HepG2 (cell line): ENCODE data around the gene SIKE1. TPM values are rescaled to one million over a fixed set of nuclear protein-coding genes. Genes with fewer than 3 reads are reported as not detected.

Source experiments
- ATAC-seq: fragments of 200-7000 bp; cut with Tn5 transposase; 3 replicates; pipeline ENCODE4 v1.9.1; 2020; ENCODE audit warnings: mild to moderate bottlenecking, moderate library complexity
- BruUV-seq: library from RNA; stranded (reverse); fragments of 400-500 nt; replicated peaks from 2 replicates; lab custom pipeline; 2021; lab: Mats Ljungman, UMichigan
- CTCF ChIA-PET: fragments of 300-600 bp; formaldehyde crosslinking; extraction: SDS; loops from one replicate; lab custom pipeline; 2021; ENCODE audit warnings: low total read pairs, inconsistent platforms, low intra/inter-chr PET ratio; lab: Yijun Ruan, JAX
- POLR2A ChIA-PET: fragments of 350-600 bp; sonication (Branson Sonifier 250); formaldehyde crosslinking; loops from one replicate; lab custom pipeline; 2020; ENCODE audit warnings: antibody characterized with exemption, inconsistent platforms; lab: Yijun Ruan, JAX
- DNase-seq: peaks from one replicate; pipeline ENCODE4 v3.0.0-alpha.2; 2015; ENCODE audit warnings: low spot score
- FAIRE-seq: peaks from 3 replicates; lab custom pipeline; 2011; peaks lifted over from hg19 to GRCh38; lab: Jason Lieb, UNC
- H2AFZ ChIP-seq: one replicate; pipeline ENCODE4 v1.6.1; 2011; ENCODE audit warnings: low read length, inconsistent platforms
- H3K27ac ChIP-seq: fragments of 300-600 bp; 3 replicates; pipeline ENCODE4 v1.8.0; 2011; ENCODE audit warnings: mixed run types, mild to moderate bottlenecking, mixed read lengths, low read length, inconsistent platforms; ENCODE audit not compliant: insufficient read depth; ENCODE audit errors: extremely low read length
- H3K27me3 ChIP-seq, 2 experiments: fragments of 200-600 bp in 1 of 2; 2 replicates in 1 of 2; 3 replicates in 1 of 2; pipeline versions ENCODE4 v1.6.0 to v1.8.0; 2011; ENCODE audit warnings: low read length in 2 of 2, mild to moderate bottlenecking in 2 of 2, moderate library complexity in 2 of 2, inconsistent platforms in 1 of 2; ENCODE audit not compliant: insufficient read depth in 2 of 2, control insufficient read depth in 1 of 2
- H3K36me3 ChIP-seq, 2 experiments: fragments of 200-600 bp in 1 of 2; replicated peaks in 1 of 2; 2 replicates in 1 of 2; 3 replicates in 1 of 2; pipeline versions ENCODE4 v1.5.1 to v1.8.0; 2011; ENCODE audit warnings: low read length in 2 of 2, inconsistent platforms in 1 of 2; ENCODE audit not compliant: insufficient read depth in 2 of 2, control insufficient read depth in 1 of 2
- H3K4me1 ChIP-seq: 2 replicates; pipeline ENCODE4 v1.5.1; 2012; ENCODE audit warnings: low read length, inconsistent platforms; ENCODE audit not compliant: insufficient read depth
- H3K4me2 ChIP-seq: 2 replicates; pipeline ENCODE4 v1.6.0; 2011; ENCODE audit warnings: low read depth, low read length, inconsistent platforms
- H3K4me3 ChIP-seq, 3 experiments: fragments of 200-600 bp in 1 of 3; sonication (generic), shearing (Covaris generic) in 1 of 3; replicated peaks in 1 of 3; 2 replicates each; pipeline ENCODE4 v1.5.1; 2011 to 2016; ENCODE audit warnings: low read length in 3 of 3, inconsistent platforms in 2 of 3, low read depth in 2 of 3, mild to moderate bottlenecking in 2 of 3, control low read depth in 1 of 3, mixed read lengths in 1 of 3; ENCODE audit not compliant: insufficient read depth in 1 of 3
- H3K79me2 ChIP-seq: one replicate; pipeline ENCODE4 v1.6.1; 2011; ENCODE audit warnings: low read length, inconsistent platforms; ENCODE audit not compliant: insufficient read depth
- H3K9ac ChIP-seq: 2 replicates; pipeline ENCODE4 v1.6.0; 2011; ENCODE audit warnings: mild to moderate bottlenecking, low read depth, low read length, inconsistent platforms; ENCODE audit not compliant: insufficient read depth
- H3K9me3 ChIP-seq: 2 replicates; pipeline ENCODE4 v1.5.1; 2012; ENCODE audit warnings: mild to moderate bottlenecking, low read length
- H4K20me1 ChIP-seq: 2 replicates; pipeline ENCODE4 v1.6.0; 2011; ENCODE audit warnings: inconsistent platforms, mild to moderate bottlenecking, low read length, moderate library complexity; ENCODE audit not compliant: insufficient read depth
- CEBPB ChIP-seq: IDR thresholded peaks from 2 replicates; pipeline ENCODE4 v1.6.1; 2011; ENCODE audit warnings: low read depth, low read length, improper control_type of control experiment, borderline replicate concordance
- TMF1 ChIP-seq: sonication (generic); formaldehyde crosslinking; IDR thresholded peaks from 2 replicates; pipeline ENCODE4 v1.8.1; 2022; ENCODE audit warnings: low read depth, missing genetic modification reagents
- ZNF788 ChIP-seq: sonication (generic); formaldehyde crosslinking; IDR thresholded peaks from 2 replicates; pipeline ENCODE4 v1.5.0; 2020; ENCODE audit warnings: mild to moderate bottlenecking, missing genetic modification reagents, borderline replicate concordance
- WGBS: methylation state at CpG from one replicate; pipeline ENCODE4 v1.1.6; 2017; ENCODE audit warnings: low lambda C conversion rate; 5-methylcytosine and 5-hydroxymethylcytosine counted together
- in situ Hi-C: cut with HindIII; loops from 2 replicates; pipeline ENCODE4 v1.10.0; 2017; ENCODE audit warnings: low pct_unique_long_range_greater_than_20kb; ENCODE audit not compliant: extremely low pct_ligation_motif_present
- intact Hi-C: fragments of 100-400 bp; cut with micrococcal nuclease; formaldehyde crosslinking; loops from one replicate; pipeline ENCODE4 v1.10.0; 2022; ENCODE audit not compliant: unreplicated experiment
- polyA plus RNA-seq, 8 experiments: library from polyadenylated mRNA; depleted of rRNA in 3 of 8; stranded (reverse) in 7 of 8; unstranded in 1 of 8; fragments of >200 nt; fragmentation: Illumina TruSeq in 4 of 8; extraction: Trizol in 4 of 8; gene quantifications; 2 replicates each; pipeline versions ENCODE4 v1.2.1 to v1.2.3, GENCODE V29; 2011 to 2016; ENCODE audit warnings: low read depth in 4 of 8, missing spikeins in 1 of 8, mixed read lengths in 1 of 8; ENCODE audit not compliant: insufficient read depth in 1 of 8
- total RNA-seq, 5 experiments: library from RNA; depleted of rRNA; stranded (reverse); fragments of >200 nt; fragmentation: Illumina TruSeq; extraction: Trizol; gene quantifications; 2 replicates each; pipeline ENCODE4 v1.2.3, GENCODE V29; 2016; ENCODE audit warnings: low read depth in 1 of 5
- TF ChIP-seq, protein P1 (sequence below): sonication (generic); formaldehyde crosslinking; IDR thresholded peaks from 2 replicates; pipeline ENCODE4 v1.4.0; 2020; ENCODE audit warnings: missing genetic modification reagents
- TF ChIP-seq, protein P2 (sequence below): sonication (generic); formaldehyde crosslinking; IDR thresholded peaks from 2 replicates; pipeline ENCODE4 v1.4.0; 2020; ENCODE audit warnings: missing genetic modification reagents
- TF ChIP-seq, protein P3 (sequence below): sonication (generic); formaldehyde crosslinking; IDR thresholded peaks from 2 replicates; pipeline ENCODE4 v1.4.0; 2020; ENCODE audit warnings: mild to moderate bottlenecking, missing genetic modification reagents
- TF ChIP-seq, protein P4 (sequence below): sonication (generic); formaldehyde crosslinking; IDR thresholded peaks from 2 replicates; pipeline ENCODE4 v1.9.0; 2022; ENCODE audit warnings: missing genetic modification reagents, mild to moderate bottlenecking, borderline replicate concordance

Gene SIKE1
- total and polyA plus RNA-seq, 2 of the 13 experiments (the other 11 are each of a cell fraction or from before 2014, with no cell fraction given): 36.5 to 58.4 TPM

DNA sequence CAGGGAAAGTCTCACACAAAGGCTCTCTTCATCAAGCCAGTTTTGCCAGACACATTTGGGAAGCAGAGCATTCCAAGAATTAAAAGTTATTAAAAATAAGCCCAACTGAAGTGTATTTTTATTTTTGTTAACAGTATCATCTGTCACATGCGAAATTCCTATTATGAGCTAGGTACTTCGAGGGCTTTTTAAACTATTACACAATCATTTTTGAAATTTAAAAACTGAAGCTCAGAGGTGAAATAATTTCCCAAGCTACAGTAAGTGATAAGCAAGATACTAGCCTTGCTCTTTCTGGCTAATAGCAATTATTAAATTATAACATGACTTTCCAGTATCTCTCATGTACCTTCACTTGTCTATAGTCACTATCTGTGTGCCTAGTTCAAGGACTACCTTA lies 51.9 kb downstream of the SIKE1 start:
- no TSS peak for BruUV-seq
- FAIRE-seq (no peak), DNase-seq (no peak), ATAC-seq (no peak)
- ChIA-PET POLR2A (interaction anchor here (1.3 kb wide), 1 partner anchor 29 kb away, joined by 3 read pairs; the partner anchor contains the start of gene CSDE1), CTCF (no interaction called here)
- H3K9me3 ChIP-seq: no peaks in the 10 kb centered on the region
- intact Hi-C loops (no loop called here), in situ Hi-C loops (no loop called here)
- no peaks in the 10 kb centered on the region; the same call in 1 of the 2 replicates for H4K20me1 ChIP-seq
- H3K9ac ChIP-seq: no peak overlapping the region
- 97% methylated on average over 2 of the region's 2 CpGs for WGBS
- TF ChIP-seq, protein P1, sequence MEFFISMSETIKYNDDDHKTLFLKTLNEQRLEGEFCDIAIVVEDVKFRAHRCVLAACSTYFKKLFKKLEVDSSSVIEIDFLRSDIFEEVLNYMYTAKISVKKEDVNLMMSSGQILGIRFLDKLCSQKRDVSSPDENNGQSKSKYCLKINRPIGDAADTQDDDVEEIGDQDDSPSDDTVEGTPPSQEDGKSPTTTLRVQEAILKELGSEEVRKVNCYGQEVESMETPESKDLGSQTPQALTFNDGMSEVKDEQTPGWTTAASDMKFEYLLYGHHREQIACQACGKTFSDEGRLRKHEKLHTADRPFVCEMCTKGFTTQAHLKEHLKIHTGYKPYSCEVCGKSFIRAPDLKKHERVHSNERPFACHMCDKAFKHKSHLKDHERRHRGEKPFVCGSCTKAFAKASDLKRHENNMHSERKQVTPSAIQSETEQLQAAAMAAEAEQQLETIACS (CRISPR knock-in tag): no peak
- 0 out of 2 replicates have a peak, but pooled peaks have one; percentile 20 for TF ChIP-seq CEBPB
- H3K4me3 ChIP-seq: no peak overlapping the region
- no peaks in the 10 kb centered on the region for H3K79me2 ChIP-seq
- H2AFZ ChIP-seq: no peak overlapping the region
- H3K27me3 ChIP-seq: no peaks in the 10 kb centered on the region
- H3K27ac ChIP-seq: no peak overlapping the region
- peaks cover 20 to 93% of the 10 kb centered on the region in 2 experiments for H3K36me3 ChIP-seq
- H3K4me1 ChIP-seq: no peaks in the 10 kb centered on the region
- no peak overlapping the region for H3K4me2 ChIP-seq

DNA sequence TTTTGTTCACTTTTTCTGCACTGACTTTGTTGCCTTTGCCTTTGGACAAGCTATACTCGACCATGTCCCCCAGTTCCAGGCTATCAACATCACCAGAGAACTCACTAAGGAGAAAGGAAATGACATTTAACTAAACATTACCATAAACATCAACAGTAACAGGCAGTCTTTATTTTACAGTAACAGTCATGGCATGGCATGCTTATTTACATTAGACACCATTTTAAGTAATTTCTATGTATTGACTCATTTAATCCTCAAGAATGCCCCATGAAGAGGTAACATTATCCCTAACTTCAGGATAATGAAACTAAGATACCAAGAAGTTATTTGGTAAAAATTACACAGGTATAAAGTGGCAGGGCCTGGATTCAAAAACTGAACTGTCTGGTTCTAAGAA lies 55.3 kb downstream of the SIKE1 start:
- no peak for DNase-seq
- no TSS peak for BruUV-seq
- Histone ChIP-seq H3K79me2 (no peaks in the 10 kb centered on the region), H3K4me1 (peaks cover 20% of the 10 kb centered on the region), H3K27ac (no peak overlapping the region), H3K27me3 (no peaks in the 10 kb centered on the region), H3K4me2 (no peak overlapping the region), H3K4me3 (no peak overlapping the region), H3K9ac (no peak overlapping the region), H3K9me3 (no peaks in the 10 kb centered on the region), H3K36me3 (peaks cover 20 to 90% of the 10 kb centered on the region in 2 experiments), H2AFZ (no peak overlapping the region), H4K20me1 (no peaks in the 10 kb centered on the region; the same call in 1 of the 2 replicates)
- in situ Hi-C loops (no loop called here), intact Hi-C loops (no loop called here)
- 100% methylated on average over 1 of the region's 1 CpG for WGBS
- ChIA-PET CTCF (no interaction called here), POLR2A (no interaction called here)
- FAIRE-seq: no peak
- ATAC-seq: no peak
- TF ChIP-seq, protein P2, sequence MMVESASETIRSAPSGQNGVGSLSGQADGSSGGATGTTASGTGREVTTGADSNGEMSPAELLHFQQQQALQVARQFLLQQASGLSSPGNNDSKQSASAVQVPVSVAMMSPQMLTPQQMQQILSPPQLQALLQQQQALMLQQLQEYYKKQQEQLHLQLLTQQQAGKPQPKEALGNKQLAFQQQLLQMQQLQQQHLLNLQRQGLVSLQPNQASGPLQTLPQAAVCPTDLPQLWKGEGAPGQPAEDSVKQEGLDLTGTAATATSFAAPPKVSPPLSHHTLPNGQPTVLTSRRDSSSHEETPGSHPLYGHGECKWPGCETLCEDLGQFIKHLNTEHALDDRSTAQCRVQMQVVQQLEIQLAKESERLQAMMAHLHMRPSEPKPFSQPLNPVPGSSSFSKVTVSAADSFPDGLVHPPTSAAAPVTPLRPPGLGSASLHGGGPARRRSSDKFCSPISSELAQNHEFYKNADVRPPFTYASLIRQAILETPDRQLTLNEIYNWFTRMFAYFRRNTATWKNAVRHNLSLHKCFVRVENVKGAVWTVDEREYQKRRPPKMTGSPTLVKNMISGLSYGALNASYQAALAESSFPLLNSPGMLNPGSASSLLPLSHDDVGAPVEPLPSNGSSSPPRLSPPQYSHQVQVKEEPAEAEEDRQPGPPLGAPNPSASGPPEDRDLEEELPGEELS: no peak
- TF ChIP-seq, protein P3, sequence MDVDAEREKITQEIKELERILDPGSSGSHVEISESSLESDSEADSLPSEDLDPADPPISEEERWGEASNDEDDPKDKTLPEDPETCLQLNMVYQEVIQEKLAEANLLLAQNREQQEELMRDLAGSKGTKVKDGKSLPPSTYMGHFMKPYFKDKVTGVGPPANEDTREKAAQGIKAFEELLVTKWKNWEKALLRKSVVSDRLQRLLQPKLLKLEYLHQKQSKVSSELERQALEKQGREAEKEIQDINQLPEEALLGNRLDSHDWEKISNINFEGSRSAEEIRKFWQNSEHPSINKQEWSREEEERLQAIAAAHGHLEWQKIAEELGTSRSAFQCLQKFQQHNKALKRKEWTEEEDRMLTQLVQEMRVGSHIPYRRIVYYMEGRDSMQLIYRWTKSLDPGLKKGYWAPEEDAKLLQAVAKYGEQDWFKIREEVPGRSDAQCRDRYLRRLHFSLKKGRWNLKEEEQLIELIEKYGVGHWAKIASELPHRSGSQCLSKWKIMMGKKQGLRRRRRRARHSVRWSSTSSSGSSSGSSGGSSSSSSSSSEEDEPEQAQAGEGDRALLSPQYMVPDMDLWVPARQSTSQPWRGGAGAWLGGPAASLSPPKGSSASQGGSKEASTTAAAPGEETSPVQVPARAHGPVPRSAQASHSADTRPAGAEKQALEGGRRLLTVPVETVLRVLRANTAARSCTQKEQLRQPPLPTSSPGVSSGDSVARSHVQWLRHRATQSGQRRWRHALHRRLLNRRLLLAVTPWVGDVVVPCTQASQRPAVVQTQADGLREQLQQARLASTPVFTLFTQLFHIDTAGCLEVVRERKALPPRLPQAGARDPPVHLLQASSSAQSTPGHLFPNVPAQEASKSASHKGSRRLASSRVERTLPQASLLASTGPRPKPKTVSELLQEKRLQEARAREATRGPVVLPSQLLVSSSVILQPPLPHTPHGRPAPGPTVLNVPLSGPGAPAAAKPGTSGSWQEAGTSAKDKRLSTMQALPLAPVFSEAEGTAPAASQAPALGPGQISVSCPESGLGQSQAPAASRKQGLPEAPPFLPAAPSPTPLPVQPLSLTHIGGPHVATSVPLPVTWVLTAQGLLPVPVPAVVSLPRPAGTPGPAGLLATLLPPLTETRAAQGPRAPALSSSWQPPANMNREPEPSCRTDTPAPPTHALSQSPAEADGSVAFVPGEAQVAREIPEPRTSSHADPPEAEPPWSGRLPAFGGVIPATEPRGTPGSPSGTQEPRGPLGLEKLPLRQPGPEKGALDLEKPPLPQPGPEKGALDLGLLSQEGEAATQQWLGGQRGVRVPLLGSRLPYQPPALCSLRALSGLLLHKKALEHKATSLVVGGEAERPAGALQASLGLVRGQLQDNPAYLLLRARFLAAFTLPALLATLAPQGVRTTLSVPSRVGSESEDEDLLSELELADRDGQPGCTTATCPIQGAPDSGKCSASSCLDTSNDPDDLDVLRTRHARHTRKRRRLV (CRISPR knock-in tag): no peak
- TF ChIP-seq ZNF788 (CRISPR knock-in tag) (no peak), TMF1 (no peak)
- TF ChIP-seq, protein P4, sequence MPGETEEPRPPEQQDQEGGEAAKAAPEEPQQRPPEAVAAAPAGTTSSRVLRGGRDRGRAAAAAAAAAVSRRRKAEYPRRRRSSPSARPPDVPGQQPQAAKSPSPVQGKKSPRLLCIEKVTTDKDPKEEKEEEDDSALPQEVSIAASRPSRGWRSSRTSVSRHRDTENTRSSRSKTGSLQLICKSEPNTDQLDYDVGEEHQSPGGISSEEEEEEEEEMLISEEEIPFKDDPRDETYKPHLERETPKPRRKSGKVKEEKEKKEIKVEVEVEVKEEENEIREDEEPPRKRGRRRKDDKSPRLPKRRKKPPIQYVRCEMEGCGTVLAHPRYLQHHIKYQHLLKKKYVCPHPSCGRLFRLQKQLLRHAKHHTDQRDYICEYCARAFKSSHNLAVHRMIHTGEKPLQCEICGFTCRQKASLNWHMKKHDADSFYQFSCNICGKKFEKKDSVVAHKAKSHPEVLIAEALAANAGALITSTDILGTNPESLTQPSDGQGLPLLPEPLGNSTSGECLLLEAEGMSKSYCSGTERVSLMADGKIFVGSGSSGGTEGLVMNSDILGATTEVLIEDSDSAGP (CRISPR knock-in tag): no peak
